ENCODE data around the gene NEGR1.

DNA sequence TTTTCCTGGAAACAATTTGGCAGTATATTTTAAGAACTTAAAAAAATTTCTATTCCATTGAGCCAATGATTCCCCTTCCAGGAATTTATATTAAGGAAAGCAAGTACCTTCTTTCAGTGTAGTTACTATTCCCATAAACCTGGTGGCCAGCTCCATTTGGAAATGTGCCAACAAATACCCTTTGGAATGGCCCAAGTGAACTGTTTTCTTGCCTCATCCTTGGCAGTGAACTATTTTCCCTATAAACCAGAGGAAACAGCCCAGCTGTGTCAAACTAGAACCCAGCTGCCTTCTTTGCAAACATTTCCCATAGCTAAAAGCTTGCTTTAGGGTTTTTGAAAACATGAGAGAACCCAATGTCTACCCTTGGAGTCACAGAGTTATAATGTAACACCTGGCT lies 496.9 kb downstream of the NEGR1 start:
- TF ChIP-seq, protein P1, sequence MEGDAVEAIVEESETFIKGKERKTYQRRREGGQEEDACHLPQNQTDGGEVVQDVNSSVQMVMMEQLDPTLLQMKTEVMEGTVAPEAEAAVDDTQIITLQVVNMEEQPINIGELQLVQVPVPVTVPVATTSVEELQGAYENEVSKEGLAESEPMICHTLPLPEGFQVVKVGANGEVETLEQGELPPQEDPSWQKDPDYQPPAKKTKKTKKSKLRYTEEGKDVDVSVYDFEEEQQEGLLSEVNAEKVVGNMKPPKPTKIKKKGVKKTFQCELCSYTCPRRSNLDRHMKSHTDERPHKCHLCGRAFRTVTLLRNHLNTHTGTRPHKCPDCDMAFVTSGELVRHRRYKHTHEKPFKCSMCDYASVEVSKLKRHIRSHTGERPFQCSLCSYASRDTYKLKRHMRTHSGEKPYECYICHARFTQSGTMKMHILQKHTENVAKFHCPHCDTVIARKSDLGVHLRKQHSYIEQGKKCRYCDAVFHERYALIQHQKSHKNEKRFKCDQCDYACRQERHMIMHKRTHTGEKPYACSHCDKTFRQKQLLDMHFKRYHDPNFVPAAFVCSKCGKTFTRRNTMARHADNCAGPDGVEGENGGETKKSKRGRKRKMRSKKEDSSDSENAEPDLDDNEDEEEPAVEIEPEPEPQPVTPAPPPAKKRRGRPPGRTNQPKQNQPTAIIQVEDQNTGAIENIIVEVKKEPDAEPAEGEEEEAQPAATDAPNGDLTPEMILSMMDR (IDR thresholded peaks at IDR 0.05; ENCODE audit: insufficient read depth, low read depth, low read length) = no peak
- TF ChIP-seq EZH2 (IDR thresholded peaks at IDR 0.05; ENCODE audit: insufficient read depth, low read length) = no peak
